GM23338 (cell line): ENCODE results near the gene MIEN1. TPM values are rescaled to one million over a fixed set of nuclear protein-coding genes. Genes with fewer than 3 reads are reported as not detected.

ENCODE experiments used
- ATAC-seq: fragments of 200-7000 bp; cut with Tn5 transposase; 3 replicates; pipeline ENCODE4 v1.9.1; 2020
- DNase-seq: peaks from one replicate; pipeline ENCODE4 v3.0.0-alpha.2; 2015; ENCODE audit warnings: low spot score
- H2AFZ ChIP-seq: fragments of 200-600 bp; sonication (generic); 2 replicates; pipeline ENCODE4 v1.8.0; 2016; ENCODE audit warnings: antibody characterized with exemption, mild to moderate bottlenecking, moderate library complexity
- H3F3A ChIP-seq: fragments of 200-600 bp; sonication (generic); replicated peaks from 2 replicates; pipeline ENCODE4 v1.8.0; 2017; ENCODE audit warnings: antibody characterized with exemption, mixed run types, low read depth
- H3K27ac ChIP-seq: fragments of 200-600 bp; sonication (generic); 2 replicates; pipeline ENCODE4 v1.6.1; 2016; ENCODE audit warnings: low read depth
- H3K27me3 ChIP-seq: fragments of 200-600 bp; sonication (generic); 2 replicates; pipeline ENCODE4 v1.8.0; 2016; ENCODE audit warnings: mild to moderate bottlenecking, mixed run types, moderate library complexity; ENCODE audit not compliant: insufficient read depth
- H3K36me3 ChIP-seq: fragments of 200-600 bp; sonication (generic); 2 replicates; pipeline ENCODE4 v1.8.0; 2016; ENCODE audit warnings: mild to moderate bottlenecking; ENCODE audit not compliant: insufficient read depth
- H3K4me1 ChIP-seq: fragments of 200-600 bp; sonication (generic); 2 replicates; pipeline ENCODE4 v1.8.0; 2016; ENCODE audit warnings: mild to moderate bottlenecking, moderate library complexity; ENCODE audit not compliant: insufficient read depth
- H3K4me2 ChIP-seq: fragments of 200-600 bp; sonication (generic); 2 replicates; pipeline ENCODE4 v1.7.1; 2017; ENCODE audit warnings: mixed run types
- H3K4me3 ChIP-seq: fragments of 200-600 bp; sonication (generic); 2 replicates; pipeline ENCODE4 v1.6.1; 2016; ENCODE audit warnings: mixed run types
- H3K79me2 ChIP-seq: fragments of 200-600 bp; sonication (generic); replicated peaks from 2 replicates; pipeline ENCODE4 v1.8.0; 2017; ENCODE audit warnings: mild to moderate bottlenecking; ENCODE audit not compliant: insufficient read depth
- H3K9me2 ChIP-seq: fragments of 200-600 bp; sonication (generic); 2 replicates; pipeline ENCODE4 v1.8.0; 2017; ENCODE audit not compliant: insufficient read depth
- H4K20me1 ChIP-seq: fragments of 200-600 bp; sonication (generic); replicated peaks from 2 replicates; pipeline ENCODE4 v1.8.0; 2017; ENCODE audit warnings: mild to moderate bottlenecking; ENCODE audit not compliant: insufficient read depth
- H3K27ac Mint-ChIP-seq: 2 replicates; pipeline ENCODE4 v1.8.0; 2020; ENCODE audit warnings: inconsistent platforms, mild to moderate bottlenecking, moderate library complexity, mixed read lengths
- H3K27me3 Mint-ChIP-seq: 3 replicates; pipeline ENCODE4 v1.8.0; 2022; ENCODE audit warnings: low read depth, mild to moderate bottlenecking, moderate library complexity, mixed read lengths, inconsistent platforms; ENCODE audit not compliant: insufficient read depth, poor library complexity
- H3K36me3 Mint-ChIP-seq: 3 replicates; pipeline ENCODE4 v1.8.0; 2021; ENCODE audit warnings: low read depth, mild to moderate bottlenecking, inconsistent platforms, moderate library complexity, mixed read lengths
- H3K4me1 Mint-ChIP-seq: 3 replicates; pipeline ENCODE4 v1.8.0; 2020; ENCODE audit warnings: mild to moderate bottlenecking, inconsistent platforms, mixed read lengths
- H3K4me3 Mint-ChIP-seq: 3 replicates; pipeline ENCODE4 v1.8.0; 2021; ENCODE audit warnings: moderate library complexity, mild to moderate bottlenecking, inconsistent platforms, mixed read lengths
- H3K9me3 Mint-ChIP-seq: 3 replicates; pipeline ENCODE4 v1.8.0; 2020; ENCODE audit warnings: moderate library complexity, mild to moderate bottlenecking, inconsistent platforms, mixed read lengths
- EZH2 ChIP-seq: fragments of 200-600 bp; sonication (generic); IDR thresholded peaks from one replicate; pipeline ENCODE4 v1.8.0; 2017; ENCODE audit warnings: antibody characterized with exemption, mild to moderate bottlenecking, low read depth; ENCODE audit not compliant: unreplicated experiment
- EZH2phosphoT487 ChIP-seq: fragments of 200-600 bp; sonication (generic); IDR thresholded peaks from one replicate; pipeline ENCODE4 v1.8.1; 2018; ENCODE audit warnings: antibody characterized with exemption; ENCODE audit not compliant: unreplicated experiment
- NANOG ChIP-seq: IDR thresholded peaks from 2 replicates; pipeline ENCODE4 v1.6.1; 2016; ENCODE audit warnings: antibody characterized with exemption, borderline replicate concordance
- POLR2AphosphoS5 ChIP-seq: IDR thresholded peaks from 2 replicates; pipeline ENCODE4 v1.6.1; 2016; ENCODE audit warnings: antibody characterized with exemption, low read depth
- STAT1 ChIP-seq: IDR thresholded peaks from one replicate; pipeline ENCODE4 v1.6.1; 2016; ENCODE audit warnings: antibody characterized with exemption; ENCODE audit not compliant: unreplicated experiment
- ZNF114 ChIP-seq: fragments of 250-450 bp; sonication (Bioruptor Pico); IDR thresholded peaks from 2 replicates; pipeline ENCODE4 v1.5.0; 2020; ENCODE audit warnings: mild to moderate bottlenecking, moderate library complexity
- ZNF331 ChIP-seq: fragments of 250-450 bp; sonication (Bioruptor Pico); IDR thresholded peaks from 2 replicates; pipeline ENCODE4 v1.5.0; 2020; ENCODE audit warnings: low read depth, mild to moderate bottlenecking, moderate library complexity
- polyA plus RNA-seq: library from polyadenylated mRNA; unstranded; fragments of >200 nt; fragmentation: Nextera tagmentation; extraction: Ambion mirVana; gene quantifications from 2 replicates; pipeline ENCODE4 v1.2.1, GENCODE V29; 2016
- total RNA-seq: library from RNA; depleted of rRNA; stranded (reverse); fragments of >200 nt; shearing (Covaris generic); gene quantifications from 2 replicates; pipeline ENCODE4 v1.2.3, GENCODE V29; 2014
- TF ChIP-seq, protein P1 (sequence below): IDR thresholded peaks from one replicate; pipeline ENCODE4 v1.6.1; 2018; ENCODE audit warnings: antibody characterized with exemption; ENCODE audit not compliant: unreplicated experiment
- TF ChIP-seq, protein P2 (sequence below), 2 experiments: fragments of 200-600 bp in 1 of 2; sonication (generic) in 1 of 2; conservative IDR thresholded peaks; 2 replicates each; pipeline versions ENCODE4 v1.5.1 to v1.6.1; 2016 to 2017; ENCODE audit warnings: antibody characterized with exemption in 2 of 2, low read depth in 2 of 2, mild to moderate bottlenecking in 2 of 2, moderate library complexity in 1 of 2
- TF ChIP-seq, protein P3 (sequence below): IDR thresholded peaks from 2 replicates; pipeline ENCODE4 v1.6.1; 2016; ENCODE audit warnings: antibody characterized with exemption

The MIEN1 gene
- total and polyA plus RNA-seq, 2 experiments from 2014 or later, result 37.1 to 91.8 TPM

DNA sequence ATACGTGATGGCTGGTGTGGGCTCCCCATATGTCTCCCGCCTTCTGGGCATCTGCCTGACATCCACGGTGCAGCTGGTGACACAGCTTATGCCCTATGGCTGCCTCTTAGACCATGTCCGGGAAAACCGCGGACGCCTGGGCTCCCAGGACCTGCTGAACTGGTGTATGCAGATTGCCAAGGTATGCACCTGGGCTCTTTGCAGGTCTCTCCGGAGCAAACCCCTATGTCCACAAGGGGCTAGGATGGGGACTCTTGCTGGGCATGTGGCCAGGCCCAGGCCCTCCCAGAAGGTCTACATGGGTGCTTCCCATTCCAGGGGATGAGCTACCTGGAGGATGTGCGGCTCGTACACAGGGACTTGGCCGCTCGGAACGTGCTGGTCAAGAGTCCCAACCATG is 5.6 kb downstream of the MIEN1 start (continued):
- TF ChIP-seq, protein P1, sequence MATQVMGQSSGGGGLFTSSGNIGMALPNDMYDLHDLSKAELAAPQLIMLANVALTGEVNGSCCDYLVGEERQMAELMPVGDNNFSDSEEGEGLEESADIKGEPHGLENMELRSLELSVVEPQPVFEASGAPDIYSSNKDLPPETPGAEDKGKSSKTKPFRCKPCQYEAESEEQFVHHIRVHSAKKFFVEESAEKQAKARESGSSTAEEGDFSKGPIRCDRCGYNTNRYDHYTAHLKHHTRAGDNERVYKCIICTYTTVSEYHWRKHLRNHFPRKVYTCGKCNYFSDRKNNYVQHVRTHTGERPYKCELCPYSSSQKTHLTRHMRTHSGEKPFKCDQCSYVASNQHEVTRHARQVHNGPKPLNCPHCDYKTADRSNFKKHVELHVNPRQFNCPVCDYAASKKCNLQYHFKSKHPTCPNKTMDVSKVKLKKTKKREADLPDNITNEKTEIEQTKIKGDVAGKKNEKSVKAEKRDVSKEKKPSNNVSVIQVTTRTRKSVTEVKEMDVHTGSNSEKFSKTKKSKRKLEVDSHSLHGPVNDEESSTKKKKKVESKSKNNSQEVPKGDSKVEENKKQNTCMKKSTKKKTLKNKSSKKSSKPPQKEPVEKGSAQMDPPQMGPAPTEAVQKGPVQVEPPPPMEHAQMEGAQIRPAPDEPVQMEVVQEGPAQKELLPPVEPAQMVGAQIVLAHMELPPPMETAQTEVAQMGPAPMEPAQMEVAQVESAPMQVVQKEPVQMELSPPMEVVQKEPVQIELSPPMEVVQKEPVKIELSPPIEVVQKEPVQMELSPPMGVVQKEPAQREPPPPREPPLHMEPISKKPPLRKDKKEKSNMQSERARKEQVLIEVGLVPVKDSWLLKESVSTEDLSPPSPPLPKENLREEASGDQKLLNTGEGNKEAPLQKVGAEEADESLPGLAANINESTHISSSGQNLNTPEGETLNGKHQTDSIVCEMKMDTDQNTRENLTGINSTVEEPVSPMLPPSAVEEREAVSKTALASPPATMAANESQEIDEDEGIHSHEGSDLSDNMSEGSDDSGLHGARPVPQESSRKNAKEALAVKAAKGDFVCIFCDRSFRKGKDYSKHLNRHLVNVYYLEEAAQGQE, result no peak
- TF ChIP-seq STAT1 (no peak), NANOG (no peak)

DNA sequence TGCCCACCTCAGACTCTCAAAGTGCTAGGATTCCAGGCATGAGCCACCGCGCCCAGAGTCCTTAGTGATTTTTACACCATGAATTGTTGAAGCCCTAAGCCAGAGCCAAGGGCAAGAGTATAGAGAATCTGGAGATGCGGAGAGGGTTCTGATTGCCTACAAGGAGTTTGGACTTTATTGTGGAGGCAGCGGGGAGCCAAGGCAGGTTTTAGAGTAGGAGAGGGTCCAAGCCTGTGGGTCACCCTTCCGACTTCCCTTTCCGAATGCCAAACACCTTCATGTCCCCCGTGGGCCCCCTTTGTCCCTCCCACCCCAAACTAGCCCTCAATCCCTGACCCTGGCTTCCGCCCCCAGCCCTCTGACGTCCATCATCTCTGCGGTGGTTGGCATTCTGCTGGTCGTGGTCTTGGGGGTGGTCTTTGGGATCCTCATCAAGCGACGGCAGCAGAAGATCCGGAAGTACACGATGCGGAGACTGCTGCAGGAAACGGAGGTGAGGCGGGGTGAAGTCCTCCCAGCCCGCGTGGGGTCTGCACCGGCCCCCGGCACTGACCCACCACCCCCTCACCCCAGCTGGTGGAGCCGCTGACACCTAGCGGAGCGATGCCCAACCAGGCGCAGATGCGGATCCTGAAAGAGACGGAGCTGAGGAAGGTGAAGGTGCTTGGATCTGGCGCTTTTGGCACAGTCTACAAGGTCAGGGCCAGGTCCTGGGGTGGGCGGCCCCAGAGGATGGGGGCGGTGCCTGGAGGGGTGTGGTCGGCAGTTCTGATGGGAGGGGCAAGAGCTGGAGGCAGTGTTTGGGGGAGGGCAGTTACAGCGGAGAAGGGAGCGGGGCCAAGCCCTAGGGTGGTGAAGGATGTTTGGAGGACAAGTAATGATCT is 7.1 kb downstream of the MIEN1 start:
- Mint-ChIP-seq H3K36me3 (peaks cover 91% of the 10 kb centered on the region), H3K27ac (0 out of 2 replicates have a peak overlapping the region, but pooled peaks have one; percentile 23)
- H3K36me3 ChIP-seq, result peaks cover 24% of the 10 kb centered on the region

More for the DNA sequence above, 7.1 kb downstream of the MIEN1 start:
- Mint-ChIP-seq H3K27me3 (peaks cover 25% of the 10 kb centered on the region), H3K9me3 (no peaks in the 10 kb centered on the region), H3K4me3 (no peak overlapping the region), H3K4me1 (peaks cover 12% of the 10 kb centered on the region)
- H3K4me2 ChIP-seq, result no peak overlapping the region
- peak; percentile 79 for DNase-seq
- peaks cover 28% of the 10 kb centered on the region for H3F3A ChIP-seq
- TF ChIP-seq NANOG, result no peak
- TF ChIP-seq, protein P2, sequence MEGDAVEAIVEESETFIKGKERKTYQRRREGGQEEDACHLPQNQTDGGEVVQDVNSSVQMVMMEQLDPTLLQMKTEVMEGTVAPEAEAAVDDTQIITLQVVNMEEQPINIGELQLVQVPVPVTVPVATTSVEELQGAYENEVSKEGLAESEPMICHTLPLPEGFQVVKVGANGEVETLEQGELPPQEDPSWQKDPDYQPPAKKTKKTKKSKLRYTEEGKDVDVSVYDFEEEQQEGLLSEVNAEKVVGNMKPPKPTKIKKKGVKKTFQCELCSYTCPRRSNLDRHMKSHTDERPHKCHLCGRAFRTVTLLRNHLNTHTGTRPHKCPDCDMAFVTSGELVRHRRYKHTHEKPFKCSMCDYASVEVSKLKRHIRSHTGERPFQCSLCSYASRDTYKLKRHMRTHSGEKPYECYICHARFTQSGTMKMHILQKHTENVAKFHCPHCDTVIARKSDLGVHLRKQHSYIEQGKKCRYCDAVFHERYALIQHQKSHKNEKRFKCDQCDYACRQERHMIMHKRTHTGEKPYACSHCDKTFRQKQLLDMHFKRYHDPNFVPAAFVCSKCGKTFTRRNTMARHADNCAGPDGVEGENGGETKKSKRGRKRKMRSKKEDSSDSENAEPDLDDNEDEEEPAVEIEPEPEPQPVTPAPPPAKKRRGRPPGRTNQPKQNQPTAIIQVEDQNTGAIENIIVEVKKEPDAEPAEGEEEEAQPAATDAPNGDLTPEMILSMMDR (conservative IDR thresholded peaks at IDR 0.05; ENCODE audit: low read depth in 2 of 2), result peak in 1 of 2 experiments; percentile 11; a peak in 1 of 4 replicates
- TF ChIP-seq EZH2phosphoT487, result no peak
- TF ChIP-seq POLR2AphosphoS5, result no peak
- TF ChIP-seq, protein P3, sequence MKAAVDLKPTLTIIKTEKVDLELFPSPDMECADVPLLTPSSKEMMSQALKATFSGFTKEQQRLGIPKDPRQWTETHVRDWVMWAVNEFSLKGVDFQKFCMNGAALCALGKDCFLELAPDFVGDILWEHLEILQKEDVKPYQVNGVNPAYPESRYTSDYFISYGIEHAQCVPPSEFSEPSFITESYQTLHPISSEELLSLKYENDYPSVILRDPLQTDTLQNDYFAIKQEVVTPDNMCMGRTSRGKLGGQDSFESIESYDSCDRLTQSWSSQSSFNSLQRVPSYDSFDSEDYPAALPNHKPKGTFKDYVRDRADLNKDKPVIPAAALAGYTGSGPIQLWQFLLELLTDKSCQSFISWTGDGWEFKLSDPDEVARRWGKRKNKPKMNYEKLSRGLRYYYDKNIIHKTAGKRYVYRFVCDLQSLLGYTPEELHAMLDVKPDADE, result no peak
- no peak for TF ChIP-seq ZNF114
- TF ChIP-seq ZNF331 (CRISPR knock-in tag), result no peak
- no peak for TF ChIP-seq EZH2
- no peaks in the 10 kb centered on the region for H3K9me2 ChIP-seq
- H3K27ac ChIP-seq, result 0 out of 2 replicates have a peak overlapping the region, but pooled peaks have one; percentile 9
- peak; percentile 85 for ATAC-seq
- peaks cover 6% of the 10 kb centered on the region; the same call in 1 of the 2 replicates for H4K20me1 ChIP-seq
- H2AFZ ChIP-seq, result no peak overlapping the region
- no peaks in the 10 kb centered on the region for H3K27me3 ChIP-seq
- H3K4me3 ChIP-seq, result no peak overlapping the region
- no peaks in the 10 kb centered on the region for H3K4me1 ChIP-seq
- no peaks in the 10 kb centered on the region for H3K79me2 ChIP-seq
